ENCODE measurements around the gene RRAS2.
A peak's percentile ranks its signal among the peaks of the same experiment; 100 is the strongest.

The RRAS2 gene

DNA sequence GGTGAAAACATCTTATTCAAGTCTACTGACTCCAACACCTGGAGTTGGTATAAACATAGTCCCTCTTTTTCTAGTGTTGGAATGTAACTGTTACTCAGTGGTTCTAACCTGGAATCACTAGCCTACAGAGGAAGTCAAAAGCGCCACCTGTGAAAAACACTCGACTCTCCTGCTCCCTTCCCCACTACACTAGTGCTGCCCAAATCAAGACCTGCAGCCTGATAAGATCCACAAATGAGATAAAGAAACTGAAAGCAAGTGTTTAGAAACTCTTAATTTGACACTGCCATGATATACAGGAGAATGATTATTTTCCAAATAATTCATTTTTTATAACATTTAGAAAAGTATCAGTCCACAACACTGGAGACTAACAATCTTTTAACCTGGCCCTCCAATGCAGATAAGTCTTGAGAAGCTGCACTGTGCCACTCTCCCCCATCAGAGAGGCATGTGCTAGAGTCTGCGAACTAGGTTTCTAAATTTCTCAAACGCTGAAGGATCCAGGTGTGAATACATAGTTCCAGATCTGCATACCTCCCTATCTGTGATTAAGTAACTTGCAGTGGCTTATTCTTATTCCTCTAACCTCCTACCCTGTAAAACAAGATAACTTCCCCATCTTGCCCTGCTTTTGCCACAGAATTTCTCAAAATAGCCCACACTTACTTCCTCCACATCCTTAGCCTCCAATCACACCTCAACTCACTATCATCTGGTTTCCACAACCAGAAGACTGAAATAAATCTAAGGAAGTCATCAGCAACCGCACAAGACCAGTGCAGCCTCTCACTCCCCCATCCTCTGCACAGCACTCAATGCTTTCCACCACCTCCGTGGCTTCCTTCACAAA is 88.1 kb downstream of the RRAS2 start:
- peak; percentile 42 to 79 for DNase-seq (ENCODE audit: low read depth in 1 of 2, low spot score in 1 of 2)
- TF ChIP-seq, protein P1, sequence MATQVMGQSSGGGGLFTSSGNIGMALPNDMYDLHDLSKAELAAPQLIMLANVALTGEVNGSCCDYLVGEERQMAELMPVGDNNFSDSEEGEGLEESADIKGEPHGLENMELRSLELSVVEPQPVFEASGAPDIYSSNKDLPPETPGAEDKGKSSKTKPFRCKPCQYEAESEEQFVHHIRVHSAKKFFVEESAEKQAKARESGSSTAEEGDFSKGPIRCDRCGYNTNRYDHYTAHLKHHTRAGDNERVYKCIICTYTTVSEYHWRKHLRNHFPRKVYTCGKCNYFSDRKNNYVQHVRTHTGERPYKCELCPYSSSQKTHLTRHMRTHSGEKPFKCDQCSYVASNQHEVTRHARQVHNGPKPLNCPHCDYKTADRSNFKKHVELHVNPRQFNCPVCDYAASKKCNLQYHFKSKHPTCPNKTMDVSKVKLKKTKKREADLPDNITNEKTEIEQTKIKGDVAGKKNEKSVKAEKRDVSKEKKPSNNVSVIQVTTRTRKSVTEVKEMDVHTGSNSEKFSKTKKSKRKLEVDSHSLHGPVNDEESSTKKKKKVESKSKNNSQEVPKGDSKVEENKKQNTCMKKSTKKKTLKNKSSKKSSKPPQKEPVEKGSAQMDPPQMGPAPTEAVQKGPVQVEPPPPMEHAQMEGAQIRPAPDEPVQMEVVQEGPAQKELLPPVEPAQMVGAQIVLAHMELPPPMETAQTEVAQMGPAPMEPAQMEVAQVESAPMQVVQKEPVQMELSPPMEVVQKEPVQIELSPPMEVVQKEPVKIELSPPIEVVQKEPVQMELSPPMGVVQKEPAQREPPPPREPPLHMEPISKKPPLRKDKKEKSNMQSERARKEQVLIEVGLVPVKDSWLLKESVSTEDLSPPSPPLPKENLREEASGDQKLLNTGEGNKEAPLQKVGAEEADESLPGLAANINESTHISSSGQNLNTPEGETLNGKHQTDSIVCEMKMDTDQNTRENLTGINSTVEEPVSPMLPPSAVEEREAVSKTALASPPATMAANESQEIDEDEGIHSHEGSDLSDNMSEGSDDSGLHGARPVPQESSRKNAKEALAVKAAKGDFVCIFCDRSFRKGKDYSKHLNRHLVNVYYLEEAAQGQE (IDR thresholded peaks at IDR 0.05; ENCODE audit: insufficient replicate concordance, low read depth) = no peak
- TF ChIP-seq SPI1 (IDR thresholded peaks at IDR 0.05; ENCODE audit: borderline replicate concordance, low read depth) (peak; percentile 48; the same call in 1 of the 2 replicates), GABPA (IDR thresholded peaks at IDR 0.05; ENCODE audit: low read depth) (no peak), POLR2AphosphoS5 (IDR thresholded peaks at IDR 0.05; ENCODE audit: low read depth) (peak; percentile 88)
- TF ChIP-seq, protein P2, sequence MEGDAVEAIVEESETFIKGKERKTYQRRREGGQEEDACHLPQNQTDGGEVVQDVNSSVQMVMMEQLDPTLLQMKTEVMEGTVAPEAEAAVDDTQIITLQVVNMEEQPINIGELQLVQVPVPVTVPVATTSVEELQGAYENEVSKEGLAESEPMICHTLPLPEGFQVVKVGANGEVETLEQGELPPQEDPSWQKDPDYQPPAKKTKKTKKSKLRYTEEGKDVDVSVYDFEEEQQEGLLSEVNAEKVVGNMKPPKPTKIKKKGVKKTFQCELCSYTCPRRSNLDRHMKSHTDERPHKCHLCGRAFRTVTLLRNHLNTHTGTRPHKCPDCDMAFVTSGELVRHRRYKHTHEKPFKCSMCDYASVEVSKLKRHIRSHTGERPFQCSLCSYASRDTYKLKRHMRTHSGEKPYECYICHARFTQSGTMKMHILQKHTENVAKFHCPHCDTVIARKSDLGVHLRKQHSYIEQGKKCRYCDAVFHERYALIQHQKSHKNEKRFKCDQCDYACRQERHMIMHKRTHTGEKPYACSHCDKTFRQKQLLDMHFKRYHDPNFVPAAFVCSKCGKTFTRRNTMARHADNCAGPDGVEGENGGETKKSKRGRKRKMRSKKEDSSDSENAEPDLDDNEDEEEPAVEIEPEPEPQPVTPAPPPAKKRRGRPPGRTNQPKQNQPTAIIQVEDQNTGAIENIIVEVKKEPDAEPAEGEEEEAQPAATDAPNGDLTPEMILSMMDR (IDR thresholded peaks at IDR 0.05; ENCODE audit: insufficient read depth, low read length) = no peak
- H3K27ac ChIP-seq (replicated peaks) = no peak overlapping the region

DNA sequence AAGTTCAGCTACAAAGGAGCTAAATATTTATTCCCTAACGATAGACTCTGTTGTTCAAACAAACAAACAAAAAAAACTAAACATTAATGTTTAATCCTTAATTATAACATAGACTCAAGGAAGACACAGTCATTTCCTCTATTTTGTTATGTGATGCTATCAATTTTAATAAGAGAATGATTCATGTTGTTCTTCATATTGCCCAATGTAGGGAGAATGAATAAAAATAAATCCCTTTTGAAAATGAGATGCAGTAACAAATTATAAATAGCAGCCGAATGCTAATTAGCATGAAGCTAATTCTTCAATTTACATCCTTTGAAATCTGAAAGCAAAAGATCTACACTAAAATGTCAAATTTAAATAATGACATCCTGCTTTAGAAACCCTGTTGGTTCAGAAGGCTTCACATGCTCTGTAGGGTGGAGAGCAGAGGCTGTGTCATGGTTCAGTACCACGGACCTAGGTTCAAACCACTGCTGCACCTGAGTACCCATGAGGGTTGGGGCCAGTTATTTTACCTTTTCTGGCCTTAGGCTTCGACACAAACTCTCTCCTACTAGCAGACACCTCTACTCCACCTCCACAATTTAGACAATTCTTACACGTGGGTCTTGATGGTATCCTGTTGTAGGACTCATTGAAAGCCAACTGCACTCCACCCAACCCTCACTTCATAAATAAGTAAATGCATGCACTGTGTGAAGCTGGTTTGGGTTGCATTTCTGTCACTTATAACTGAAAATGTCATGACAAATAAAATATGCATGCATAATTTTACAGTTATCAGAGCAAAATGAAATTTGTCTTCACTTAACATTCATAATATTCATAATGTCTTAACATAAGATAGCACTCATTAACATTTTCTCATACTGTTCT is 89.0 kb downstream of the RRAS2 start:
- DNase-seq (ENCODE audit: low read depth in 1 of 2, low spot score in 1 of 2) = no peak
- H3K27ac ChIP-seq (replicated peaks) = no peak overlapping the region
- no peak overlapping the region for H3K4me3 ChIP-seq (replicated peaks; ENCODE audit: insufficient read depth, low read length)
- no peak for TF ChIP-seq POLR2AphosphoS5 (IDR thresholded peaks at IDR 0.05; ENCODE audit: low read depth)
- TF ChIP-seq, protein P1 (IDR thresholded peaks at IDR 0.05; ENCODE audit: insufficient replicate concordance, low read depth) = peak; percentile 47
- peaks cover 3% of the 10 kb centered on the region for H3K27me3 ChIP-seq (ENCODE audit: insufficient read depth, poor library complexity, severe bottlenecking)

More for the DNA sequence above, 88.1 kb downstream of the RRAS2 start:
- Histone ChIP-seq H3K4me3 (replicated peaks; ENCODE audit: insufficient read depth, low read length) (no peak overlapping the region), H3K27me3 (ENCODE audit: insufficient read depth, poor library complexity, severe bottlenecking) (peaks cover 3% of the 10 kb centered on the region)

DNA sequence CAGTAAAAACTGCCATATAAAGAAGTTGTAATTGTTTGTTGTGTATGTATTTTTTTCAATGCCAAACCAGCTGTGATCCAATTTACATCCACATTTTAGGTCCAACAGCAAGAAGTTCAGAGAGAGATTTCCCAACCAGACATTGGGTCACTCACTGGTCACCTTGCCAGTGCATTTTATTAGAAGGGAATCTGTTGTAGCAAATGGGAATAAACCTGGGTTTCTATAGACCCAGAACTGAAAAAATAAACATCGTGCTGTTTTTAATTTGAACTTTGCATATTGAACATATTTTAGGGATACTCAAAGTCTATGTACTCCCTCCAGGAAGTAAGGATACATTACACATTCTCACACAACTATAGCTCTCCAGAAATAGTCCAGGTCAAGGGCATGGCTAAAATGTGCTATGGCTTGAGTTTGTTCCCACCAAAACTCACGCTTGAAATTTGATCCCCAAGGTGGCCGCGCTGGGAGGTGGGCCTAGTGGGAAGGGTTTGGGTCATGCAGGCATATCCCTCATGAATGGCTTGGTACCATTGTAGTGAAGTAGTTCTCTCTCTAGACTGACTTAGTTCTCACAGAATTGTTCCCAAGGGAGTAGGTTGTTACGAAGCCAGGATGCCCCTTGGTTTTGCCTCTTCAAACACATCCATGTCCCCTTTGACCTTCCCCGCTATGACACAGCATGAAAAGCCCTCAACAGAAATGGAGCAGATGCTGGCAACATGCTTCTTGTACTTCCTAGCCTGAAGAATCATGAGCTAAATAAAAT is 90.9 kb downstream of the RRAS2 start:
- Histone ChIP-seq H3K27ac (replicated peaks) (no peak overlapping the region), H3K27me3 (ENCODE audit: insufficient read depth, poor library complexity, severe bottlenecking) (no peaks in the 10 kb centered on the region), H3K4me3 (replicated peaks; ENCODE audit: insufficient read depth, low read length) (no peak overlapping the region)
- TF ChIP-seq SPI1 (IDR thresholded peaks at IDR 0.05; ENCODE audit: borderline replicate concordance, low read depth) = no peak
- TF ChIP-seq GABPA (IDR thresholded peaks at IDR 0.05; ENCODE audit: low read depth) = no peak
- TF ChIP-seq, protein P1 (IDR thresholded peaks at IDR 0.05; ENCODE audit: insufficient replicate concordance, low read depth) = no peak
- TF ChIP-seq, protein P2 (IDR thresholded peaks at IDR 0.05; ENCODE audit: insufficient read depth, low read length) = no peak
- no peak for TF ChIP-seq POLR2AphosphoS5 (IDR thresholded peaks at IDR 0.05; ENCODE audit: low read depth)
- DNase-seq (ENCODE audit: low read depth in 1 of 2, low spot score in 1 of 2) = no peak

Measured in HL-60 (cell line).